HG02642 (cell line): ENCODE measurements around the gene PKP1.
"Not testable (repeated sequence)": the region's sequence is repeated elsewhere in the genome, so short reads cannot be mapped to it uniquely, and the experiment has no call there.

Experiments
- ATAC-seq: cut with Tn5 transposase; IDR thresholded peaks from one replicate; pipeline ENCODE4 v1.9.1; 2021; ENCODE audit warnings: mild to moderate bottlenecking; ENCODE audit not compliant: unreplicated experiment, poor library complexity

Gene PKP1, protein sequence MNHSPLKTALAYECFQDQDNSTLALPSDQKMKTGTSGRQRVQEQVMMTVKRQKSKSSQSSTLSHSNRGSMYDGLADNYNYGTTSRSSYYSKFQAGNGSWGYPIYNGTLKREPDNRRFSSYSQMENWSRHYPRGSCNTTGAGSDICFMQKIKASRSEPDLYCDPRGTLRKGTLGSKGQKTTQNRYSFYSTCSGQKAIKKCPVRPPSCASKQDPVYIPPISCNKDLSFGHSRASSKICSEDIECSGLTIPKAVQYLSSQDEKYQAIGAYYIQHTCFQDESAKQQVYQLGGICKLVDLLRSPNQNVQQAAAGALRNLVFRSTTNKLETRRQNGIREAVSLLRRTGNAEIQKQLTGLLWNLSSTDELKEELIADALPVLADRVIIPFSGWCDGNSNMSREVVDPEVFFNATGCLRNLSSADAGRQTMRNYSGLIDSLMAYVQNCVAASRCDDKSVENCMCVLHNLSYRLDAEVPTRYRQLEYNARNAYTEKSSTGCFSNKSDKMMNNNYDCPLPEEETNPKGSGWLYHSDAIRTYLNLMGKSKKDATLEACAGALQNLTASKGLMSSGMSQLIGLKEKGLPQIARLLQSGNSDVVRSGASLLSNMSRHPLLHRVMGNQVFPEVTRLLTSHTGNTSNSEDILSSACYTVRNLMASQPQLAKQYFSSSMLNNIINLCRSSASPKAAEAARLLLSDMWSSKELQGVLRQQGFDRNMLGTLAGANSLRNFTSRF

GRCh38 chr1:201282931-201283829 lies at the start of gene PKP1:
Gene PKP1 (plus strand): TSS chr1:201283506. CDS start chr1:201283703, 197 bp downstream.
- no peak for ATAC-seq

- ATAC-seq: not testable (repeated sequence)
These were observed 43.7 kb upstream of the PKP1 start for GRCh38 chr1:201239646-201240045.

GRCh38 chr1:201240171-201240570 lies 43.1 kb upstream of the PKP1 start:
- ATAC-seq: no peak

- no peak for ATAC-seq
These were observed 41.6 kb upstream of the PKP1 start for GRCh38 chr1:201241736-201242135.

- ATAC-seq: no peak
These were observed 38.2 kb upstream of the PKP1 start for GRCh38 chr1:201245082-201245481.

- no peak for ATAC-seq
These were observed 34.4 kb upstream of the PKP1 start for GRCh38 chr1:201248721-201249559.

- no peak for ATAC-seq
These were observed 32.8 kb upstream of the PKP1 start for GRCh38 chr1:201250326-201251011.

GRCh38 chr1:201251411-201251810 lies 31.9 kb upstream of the PKP1 start:
- ATAC-seq: no peak

DNA sequence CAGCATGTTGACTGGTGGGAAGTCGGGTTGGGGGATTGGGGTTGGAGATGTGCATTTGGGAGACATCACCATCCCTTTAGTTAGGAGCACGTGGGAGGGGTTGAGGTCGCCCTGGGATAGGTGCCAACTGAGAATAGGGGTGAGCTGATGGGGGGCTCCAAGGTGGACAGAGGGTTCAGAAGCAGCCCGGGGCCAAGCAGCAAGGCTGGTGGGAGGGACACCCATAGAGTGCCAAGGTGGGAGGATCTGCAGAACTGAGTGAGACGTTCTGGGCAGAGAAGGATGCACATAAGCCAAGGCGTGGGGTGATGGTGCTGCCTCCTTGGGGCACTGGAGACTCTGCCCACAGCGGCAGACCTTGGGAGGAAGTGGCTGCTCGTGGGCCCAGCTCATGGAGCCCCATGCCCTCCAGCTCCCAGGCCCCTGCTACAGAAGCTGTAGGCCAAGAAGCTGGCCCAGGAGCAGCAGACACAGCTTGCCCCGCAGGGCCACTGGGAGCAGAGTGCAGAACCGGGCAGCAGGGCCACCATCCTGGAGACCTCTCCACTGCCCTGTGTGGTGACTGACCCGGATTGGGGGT lies 31.4 kb upstream of the PKP1 start:
- ATAC-seq: no peak

DNA sequence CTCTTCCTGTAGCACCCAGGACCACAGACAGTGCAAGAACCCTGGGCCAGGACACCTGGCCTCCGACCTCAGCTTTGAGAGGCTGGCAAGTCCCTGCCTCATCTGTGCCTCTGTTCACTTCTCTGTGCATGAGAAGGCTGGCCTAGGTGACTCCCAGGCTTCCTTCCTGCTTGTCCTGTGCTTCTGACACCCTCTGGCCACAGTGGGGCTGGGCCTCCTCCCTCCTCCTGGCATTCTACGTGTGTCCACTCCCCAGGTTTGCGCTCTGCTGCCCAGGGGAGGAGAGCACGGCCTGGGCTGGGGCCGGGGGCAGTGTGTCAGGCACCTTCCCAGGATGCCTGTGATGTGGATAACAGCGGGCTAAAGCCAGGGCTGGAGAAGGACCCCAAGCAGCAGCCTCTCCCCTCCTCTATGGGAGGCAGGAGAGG lies 30.3 kb upstream of the PKP1 start:
- no peak for ATAC-seq

- no peak for ATAC-seq
These were observed 29.9 kb upstream of the PKP1 start for GRCh38 chr1:201253411-201253810.

GRCh38 chr1:201253906-201254624 lies 29.2 kb upstream of the PKP1 start:
- no peak for ATAC-seq

DNA sequence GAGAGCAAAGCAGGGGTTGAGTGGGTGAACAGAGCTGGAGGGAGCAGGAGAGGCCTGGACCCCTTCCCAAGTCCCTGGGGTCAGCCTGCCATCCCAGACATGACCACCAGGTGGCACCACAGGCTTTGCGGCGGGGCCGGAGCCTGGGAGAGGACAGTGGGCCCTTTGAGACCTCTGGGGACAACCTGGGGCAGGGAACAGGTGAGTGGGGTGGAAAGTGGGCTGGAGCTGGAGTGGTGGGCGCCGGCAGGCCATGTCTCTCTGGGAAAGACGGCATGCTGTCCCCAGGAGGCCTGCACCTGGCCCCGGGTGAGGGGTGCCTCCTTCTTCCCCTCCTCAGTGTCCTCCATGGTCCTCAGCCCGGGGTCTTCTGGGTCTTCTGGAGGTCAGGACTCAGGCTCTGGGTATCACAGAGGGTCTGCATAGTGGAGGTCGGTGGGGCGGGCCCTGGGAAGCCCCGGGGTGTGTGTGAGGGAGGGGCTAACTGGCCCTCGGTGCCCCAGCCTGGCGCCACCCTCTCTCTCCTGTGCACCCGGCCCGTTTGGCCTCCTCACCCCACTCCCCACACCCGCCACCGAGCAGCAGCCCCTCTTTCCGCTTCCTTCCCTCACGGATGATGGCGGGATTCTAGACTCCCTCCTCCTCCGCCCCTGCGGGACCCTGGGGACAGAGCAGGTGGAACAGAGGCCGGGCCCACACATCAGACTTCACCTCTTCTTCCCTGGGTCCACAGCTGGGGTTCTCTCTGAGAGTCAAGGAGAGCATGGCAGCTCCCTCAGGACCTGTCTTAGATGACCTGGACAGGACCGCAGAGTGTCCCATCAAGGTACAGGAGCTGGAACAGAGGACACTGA lies 28.5 kb upstream of the PKP1 start:
- ATAC-seq: no peak

DNA sequence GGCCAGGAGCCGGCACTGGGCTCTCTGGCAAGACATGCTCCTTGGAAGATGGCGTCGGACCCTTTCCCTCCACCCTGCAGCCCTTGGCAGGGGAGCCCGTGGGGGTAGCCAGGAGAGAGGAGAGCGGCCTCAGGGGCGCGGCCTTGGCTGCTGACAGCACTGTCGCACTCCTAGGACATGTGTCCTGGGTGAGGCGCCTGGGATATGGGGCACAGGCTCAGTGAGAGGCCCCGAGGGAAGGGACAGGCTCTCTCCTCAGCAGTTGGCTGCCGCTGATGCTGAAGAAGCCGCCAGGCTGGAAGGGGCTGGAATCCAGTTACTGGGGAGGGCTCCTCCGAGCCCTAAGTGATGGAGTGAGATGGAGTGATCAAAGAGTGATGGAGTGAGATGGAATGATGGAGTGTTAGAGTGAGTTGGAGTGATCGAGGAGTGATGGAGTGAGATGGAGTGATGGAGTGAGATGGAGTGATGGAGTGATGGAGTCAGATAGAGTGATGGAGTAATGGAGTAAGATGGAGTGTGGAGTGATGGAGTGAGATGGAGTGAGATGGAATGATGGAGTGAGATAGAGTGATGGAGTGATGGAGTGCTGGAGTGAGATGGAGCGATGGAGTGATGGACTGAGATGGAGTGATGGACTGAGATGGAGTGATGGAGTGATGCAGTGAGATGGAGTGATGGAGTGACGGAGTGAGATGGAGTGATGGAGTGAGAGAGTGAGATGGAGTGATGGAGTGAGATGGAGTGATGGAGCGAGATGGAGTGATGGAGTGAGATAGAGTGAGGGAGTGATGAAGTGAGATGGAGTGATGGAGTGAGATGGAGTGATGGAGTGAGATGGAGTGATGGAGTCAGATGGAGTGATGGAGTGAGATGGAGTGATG lies 27.6 kb upstream of the PKP1 start:
- ATAC-seq: no peak

DNA sequence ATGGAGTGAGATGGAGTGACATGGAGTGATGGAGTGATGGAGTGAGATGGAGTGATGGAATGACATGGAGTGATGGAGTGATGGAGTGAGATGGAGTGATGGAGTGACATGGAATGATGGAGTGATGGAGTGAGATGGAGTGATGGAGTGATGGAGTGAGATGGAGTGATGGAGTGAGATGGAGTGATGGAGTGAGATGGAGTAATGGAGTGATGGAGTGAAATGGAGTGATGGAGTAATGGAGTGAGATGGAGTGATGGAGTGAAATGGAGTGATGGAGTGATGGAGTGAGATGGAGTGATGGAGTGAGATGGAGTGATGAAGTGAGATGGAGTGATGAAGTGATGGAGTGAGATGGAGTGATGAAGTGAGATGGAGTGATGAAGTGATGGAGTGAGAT lies 25.2 kb upstream of the PKP1 start:
- ATAC-seq: not testable (repeated sequence)

DNA sequence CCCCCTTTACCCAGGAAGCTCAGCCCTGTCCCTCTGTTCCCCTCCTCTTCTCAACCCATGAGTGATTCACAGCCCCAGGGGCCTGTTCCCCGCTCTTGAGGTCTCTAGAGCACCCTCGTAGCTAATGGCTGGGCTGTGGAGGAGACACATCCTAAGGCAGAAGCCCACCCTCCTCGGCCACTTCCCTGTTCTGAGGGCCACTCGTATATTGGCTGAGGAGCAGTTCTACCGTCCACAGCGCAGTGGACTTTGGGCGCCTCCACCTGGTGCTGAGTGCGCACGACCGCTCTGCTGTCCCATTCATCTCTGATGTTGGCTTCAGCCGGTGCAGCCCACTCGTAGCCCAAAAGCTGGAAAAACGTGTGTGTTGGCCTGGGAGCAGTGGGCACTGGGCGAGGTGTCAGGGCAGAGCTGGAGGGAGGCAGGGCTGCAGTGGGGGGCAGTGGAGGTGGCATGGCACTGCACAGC lies 24.5 kb upstream of the PKP1 start:
- no peak for ATAC-seq
